UCSD-AML1 (cell line): ENCODE data around the gene NEK5.

Experiments used
- DNase-seq: peaks from one replicate; lab custom pipeline; 2025; ENCODE audit not compliant: unreplicated experiment; lab: John Stamatoyannopoulos, UW

Gene NEK5

DNA sequence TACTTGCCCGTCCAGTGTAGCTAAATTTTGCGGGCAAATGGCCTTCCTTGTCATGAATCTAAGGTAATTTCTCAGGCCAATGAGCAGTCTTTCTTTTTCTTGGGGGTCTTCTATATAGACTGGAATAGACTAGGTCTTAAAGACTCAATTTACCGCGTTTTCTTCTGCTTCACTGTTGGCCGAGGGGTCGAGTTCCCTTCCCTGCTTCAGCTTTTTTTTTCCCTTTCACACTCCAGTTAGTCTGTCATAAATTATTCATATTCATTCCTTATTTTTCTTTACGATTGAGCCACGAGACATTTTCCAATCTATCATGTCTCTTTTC lies 116.4 kb downstream of the NEK5 start:
- no peak for DNase-seq

GRCh38 chr13:52011632-52012511 lies 117.0 kb downstream of the NEK5 start, which contains the start of gene ALG11:
Gene ALG11, plus strand, starts transcription at chr13:52012398. Its CDS starts 21 bp downstream, at chr13:52012419.
- peak; percentile 99 for DNase-seq

DNA sequence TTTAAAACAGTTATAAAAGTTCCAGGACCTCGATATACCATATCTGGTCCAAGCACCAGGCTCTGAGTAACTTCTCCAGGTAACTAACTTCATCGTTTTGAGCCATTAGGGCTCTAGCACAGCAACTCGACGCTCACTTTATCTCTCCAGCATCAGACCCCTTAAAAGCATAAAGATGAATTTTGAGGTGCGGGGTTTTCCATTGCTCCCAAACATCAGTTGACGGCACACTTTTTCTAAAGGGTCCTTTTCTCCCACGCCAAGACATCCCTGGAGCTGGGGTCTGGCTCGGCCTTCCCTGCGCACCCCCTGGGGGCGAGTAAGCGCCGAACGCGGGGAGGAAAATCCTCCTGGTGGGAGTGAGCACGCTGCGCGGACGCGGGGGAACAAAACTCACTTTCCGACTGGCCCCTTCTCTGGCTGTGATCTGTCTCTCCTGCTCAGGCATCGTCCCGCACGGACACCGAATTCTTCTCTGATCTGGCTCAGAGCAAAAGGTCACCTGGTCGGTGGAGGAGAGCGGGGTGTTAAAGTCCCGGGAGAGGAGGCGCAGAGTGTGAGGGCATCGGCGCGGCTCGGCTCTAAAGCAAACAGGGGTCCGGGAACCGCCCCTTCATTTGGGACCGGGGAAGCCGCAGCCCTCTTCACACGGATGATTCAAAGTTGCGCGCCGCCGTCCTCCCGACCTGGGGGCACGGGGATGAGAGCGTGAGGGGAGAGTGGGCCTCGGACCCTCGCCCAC lies 117.8 kb downstream of the NEK5 start, which contains the start of gene ATP7B:
Gene ATP7B, minus strand, starts transcription at position 561 of the 742 bp plus-strand sequence. Its CDS starts 113 bp downstream, at position 448.
- peak; percentile 46 for DNase-seq

DNA sequence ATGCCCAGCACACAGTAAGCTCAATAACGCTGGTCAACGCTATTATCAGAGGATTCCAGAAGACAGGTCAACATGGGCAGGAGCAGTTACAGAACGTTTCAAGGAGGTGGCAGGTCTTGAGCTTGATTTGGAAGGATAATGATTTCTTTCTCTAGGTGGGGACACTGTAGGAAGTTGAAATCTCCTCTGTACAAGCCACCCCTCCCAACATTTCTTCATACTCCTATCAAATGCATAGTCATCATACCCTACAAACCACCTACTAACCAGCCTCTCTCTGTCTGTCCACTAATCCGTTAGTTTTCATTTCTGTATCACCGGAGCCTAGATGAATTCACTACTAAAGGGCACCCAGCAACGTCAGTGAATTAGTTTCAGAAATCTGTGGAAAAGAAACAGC lies 118.9 kb downstream of the NEK5 start:
- no peak for DNase-seq

DNA sequence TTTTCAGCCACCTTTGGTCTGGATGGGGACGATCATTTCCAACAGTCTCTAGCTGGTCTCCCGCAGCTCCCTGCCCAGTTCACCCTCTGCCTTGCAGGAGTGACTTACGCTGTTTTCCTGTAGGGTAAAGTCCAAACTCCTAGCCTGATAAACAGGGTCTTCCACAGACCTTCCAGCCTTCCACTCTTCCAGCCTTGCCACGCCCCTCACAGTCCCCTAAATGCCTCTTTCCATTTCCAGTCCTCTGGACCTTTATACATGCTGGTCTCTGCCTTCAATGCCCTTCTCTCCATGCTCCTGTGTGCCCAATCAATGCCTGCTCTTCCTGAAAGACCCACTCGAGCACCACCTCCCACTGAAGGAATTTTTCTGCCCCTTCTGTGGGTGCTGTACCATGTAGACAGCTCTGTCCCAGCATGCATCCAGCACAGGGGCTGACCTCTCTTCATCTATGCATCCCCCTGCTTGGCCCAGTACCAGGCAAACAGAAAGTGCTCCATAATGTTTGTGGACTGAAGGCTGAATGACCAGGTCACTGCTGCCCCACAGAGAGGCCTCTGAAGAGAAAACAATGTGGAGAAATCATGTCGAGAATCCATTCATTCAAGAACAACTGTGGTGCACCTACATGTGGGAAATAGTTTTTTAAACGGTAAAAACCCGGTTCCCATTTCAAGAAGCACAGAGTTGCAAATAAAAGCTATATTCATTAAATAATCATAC lies 122.2 kb downstream of the NEK5 start:
- no peak for DNase-seq

- DNase-seq: no peak
Observed at GRCh38 chr13:52005841-52006522, 122.9 kb downstream of the NEK5 start.

GRCh38 chr13:52004511-52005170 lies 124.2 kb downstream of the NEK5 start:
- no peak for DNase-seq

DNA sequence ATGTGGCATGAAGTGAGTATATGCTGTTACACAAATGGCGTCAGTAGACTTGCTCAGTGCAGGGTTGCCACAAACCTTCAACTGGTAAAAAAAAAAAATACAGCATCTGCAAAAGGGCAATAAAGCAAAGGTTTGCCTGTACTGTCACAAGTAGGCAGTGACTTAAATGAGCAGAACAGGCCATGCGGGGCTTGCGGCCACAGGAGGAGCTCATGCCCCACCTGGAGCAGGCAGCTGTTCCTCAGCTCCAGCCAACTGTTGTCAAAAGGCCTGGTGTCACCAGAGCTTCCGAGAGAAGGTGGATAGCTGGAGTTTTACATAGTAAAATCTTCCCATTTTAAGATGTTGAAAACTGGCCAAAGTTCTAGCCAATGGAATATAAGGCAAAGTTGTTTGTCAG lies 125.3 kb downstream of the NEK5 start:
- no peak for DNase-seq

DNA sequence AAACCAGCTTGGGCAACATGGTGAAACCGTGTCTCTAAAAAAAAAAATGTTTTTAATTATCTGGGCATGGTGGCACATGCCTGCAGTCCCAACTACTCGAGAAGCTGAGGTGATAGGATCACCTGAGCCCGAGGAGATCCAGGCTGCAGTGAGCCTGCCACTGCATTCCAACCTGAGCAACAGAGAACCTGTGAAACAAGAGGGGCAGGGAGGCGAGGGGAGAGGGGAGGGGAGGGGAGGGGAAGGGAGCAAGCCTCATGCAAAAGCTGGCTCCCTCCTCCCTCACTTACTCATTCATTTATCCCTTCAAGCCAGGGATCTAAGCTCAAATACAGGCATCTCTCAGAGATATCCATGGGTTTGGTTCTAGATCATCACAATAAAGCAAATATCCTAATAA lies 126.5 kb downstream of the NEK5 start:
- no peak for DNase-seq

- DNase-seq: no peak
Observed at GRCh38 chr13:52001120-52001731, 127.6 kb downstream of the NEK5 start.

DNA sequence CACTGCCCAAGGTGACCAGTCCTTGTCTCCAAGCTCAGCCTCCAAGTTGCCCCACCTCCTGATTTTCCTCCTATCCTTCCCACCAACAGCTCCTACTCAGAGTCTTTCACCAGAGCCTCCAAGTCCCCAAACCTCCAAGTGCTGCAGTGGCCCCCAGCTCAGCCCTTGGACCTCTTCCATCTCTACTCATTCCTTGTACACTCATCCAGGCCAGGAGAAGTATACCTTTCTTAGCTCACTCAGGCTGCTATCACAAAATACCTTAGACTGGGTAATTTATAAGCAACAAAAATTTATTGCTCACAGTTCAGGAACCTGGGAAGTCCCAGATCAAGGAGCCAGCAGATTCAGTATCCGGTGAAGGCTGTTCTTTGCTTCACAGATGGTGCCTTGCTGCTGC lies 129.0 kb downstream of the NEK5 start:
- no peak for DNase-seq

DNA sequence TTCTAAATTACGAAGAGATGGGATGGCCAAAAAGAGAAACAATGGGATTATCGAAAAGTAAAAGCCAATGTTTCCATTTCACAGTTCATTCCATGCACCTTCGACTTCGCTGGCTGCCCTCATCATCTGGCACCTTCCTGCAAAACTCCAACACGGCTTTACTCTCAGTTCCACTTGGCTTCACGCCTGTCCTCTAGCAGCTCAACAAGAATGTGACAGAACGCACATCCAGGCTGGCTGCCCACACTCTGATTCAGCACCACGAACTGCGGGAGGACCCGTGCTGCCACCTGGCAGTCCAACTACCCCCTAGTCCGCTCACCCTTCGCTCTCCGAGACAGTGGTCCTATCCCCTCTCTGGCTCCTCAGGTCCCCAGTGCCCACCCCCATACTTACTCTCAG lies 129.4 kb downstream of the NEK5 start:
- no peak for DNase-seq

- no peak for DNase-seq
Observed at GRCh38 chr13:51998723-51999509, 130.0 kb downstream of the NEK5 start.

- no peak for DNase-seq
Observed at GRCh38 chr13:51997641-51998330, 131.1 kb downstream of the NEK5 start.

DNA sequence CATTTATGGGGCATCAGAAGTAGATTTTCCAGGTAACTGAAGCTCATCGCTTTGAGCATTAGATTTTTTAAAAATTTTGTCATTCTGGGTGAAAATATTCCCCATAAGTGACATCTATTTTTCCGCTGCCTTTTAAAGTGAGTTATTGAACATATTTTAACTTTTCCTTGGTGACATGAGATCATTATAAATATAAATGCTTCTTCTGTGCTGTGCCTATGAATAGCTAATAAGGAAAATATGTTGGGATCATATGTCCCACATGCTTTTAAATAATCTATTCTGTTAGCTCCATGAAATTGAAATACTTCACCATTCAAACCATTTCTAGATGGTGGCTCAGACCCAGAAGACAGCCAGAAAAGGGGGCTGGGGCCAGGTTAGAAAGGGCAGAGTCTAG lies 131.7 kb downstream of the NEK5 start:
- DNase-seq: no peak

- DNase-seq: no peak
Observed at GRCh38 chr13:51996641-51997040, 132.2 kb downstream of the NEK5 start.

GRCh38 chr13:51995677-51996551 lies 133.0 kb downstream of the NEK5 start:
- DNase-seq: peak; percentile 36

DNA sequence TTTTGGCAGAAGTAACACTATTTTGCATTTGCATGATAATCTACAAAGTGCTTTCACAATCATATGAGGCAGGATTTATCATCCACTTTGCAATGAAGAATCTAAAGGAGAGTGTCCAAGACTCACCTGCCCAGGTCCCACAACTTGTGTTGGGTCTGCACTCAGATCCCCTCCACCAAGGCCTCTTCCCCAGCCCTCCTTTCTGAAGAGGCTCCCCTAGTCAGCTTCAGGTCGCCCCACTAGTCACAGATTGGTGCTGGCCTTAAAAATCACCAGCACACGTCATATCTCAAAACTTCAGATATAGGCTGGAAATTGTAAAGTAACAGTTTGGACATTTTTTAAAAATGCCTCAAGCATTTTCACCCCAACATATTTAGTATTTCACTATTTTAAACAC lies 135.2 kb downstream of the NEK5 start:
- no peak for DNase-seq
